Measurements from ENCODE around the gene DCANP1.
A peak's percentile ranks its signal among the peaks of the same experiment; 100 is the strongest.

DCANP1 gene

DNA sequence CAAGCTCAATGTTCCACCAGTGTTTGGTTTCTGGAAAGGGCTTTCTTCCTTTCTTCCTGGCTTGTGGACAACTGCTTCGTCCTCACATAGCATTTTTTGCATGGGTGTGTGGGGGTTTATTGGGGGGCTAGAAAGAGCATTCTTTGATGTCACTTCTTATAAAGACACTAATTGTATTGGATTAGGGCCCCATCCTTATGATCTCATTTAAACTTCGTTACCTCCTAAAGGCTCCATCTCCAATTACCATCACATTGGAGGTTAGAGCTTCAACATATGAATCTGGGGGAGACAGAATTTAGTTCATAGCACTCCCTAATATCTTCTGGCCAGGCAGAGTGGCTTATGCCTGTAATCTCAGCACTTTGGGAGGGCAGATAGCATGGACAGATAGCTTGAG is 42.1 kb downstream of the DCANP1 start:
- no peak for DNase-seq

DNA sequence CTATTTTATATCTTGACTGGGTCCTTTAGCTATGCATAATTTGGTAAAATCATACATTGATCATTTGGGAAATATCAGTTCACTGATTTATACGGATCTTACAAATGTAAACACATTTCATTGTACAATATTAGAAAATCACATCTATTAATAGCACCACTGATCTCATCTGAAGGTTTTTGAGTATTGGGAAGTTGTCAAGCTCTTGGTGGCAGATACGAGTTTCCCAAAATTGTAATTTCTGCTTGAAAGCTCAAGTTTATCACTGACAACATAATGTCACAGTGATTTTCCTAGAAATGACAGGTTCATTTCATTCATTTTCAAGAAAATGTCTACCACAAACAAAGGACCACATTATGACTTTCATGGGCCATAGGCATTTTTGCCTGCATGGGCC is 45.1 kb downstream of the DCANP1 start:
- no peak for DNase-seq

DNA sequence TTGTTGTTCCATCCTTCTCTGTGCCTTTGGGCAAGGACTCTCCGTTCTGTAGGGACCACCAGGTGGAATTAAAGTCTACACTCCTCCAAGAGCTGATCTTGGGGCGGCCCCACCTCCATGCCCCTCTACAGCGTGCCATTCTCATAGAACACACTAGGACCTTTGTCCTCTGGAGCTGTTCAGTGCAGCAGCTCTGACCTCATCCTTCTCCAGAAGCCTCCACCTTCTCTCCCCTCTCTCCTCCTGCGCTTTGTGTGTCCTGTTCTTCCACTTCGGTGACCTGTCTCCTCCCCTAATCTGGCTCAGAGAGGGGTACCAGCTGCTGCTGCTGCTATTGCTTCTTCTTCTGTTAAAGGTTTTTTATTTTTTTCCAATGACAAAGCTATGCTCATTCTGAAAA is 46.3 kb downstream of the DCANP1 start:
- no peak for DNase-seq

DNA sequence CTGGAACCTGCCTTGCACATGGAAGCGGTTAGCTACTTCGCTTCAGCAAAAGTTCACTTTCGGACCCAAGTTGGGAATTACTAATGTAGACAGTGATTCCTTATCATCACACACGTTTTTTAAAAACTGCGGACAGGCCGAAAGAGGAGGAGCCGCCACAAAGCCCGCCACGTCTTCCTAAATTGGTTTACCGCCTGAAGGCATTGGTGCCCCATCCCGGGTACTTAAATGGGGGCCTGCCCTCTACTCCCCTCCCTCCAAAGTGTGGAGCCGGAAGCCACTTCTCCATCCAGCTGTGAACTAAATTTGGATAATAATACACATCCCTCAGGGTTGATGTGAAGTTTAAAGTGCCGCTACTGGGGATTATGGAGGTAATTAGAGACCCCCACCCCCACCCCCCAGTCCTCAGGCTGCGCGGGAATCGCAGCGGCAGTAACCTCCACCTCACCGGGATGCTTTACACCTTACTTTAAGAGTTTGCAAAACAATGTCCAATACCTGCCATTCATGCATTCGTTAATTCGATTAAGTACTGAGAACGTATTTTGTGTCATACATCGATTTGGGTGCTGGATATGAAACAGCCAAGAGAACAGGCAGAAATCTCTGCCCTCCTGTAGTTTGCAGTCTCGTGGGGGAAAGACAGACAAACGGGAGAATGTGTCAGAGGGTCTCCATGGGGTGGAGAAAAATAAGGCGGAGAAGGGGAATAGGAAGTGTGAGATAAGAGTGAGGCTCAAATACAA is 47.2 kb downstream of the DCANP1 start:
- no peak for DNase-seq

DNA sequence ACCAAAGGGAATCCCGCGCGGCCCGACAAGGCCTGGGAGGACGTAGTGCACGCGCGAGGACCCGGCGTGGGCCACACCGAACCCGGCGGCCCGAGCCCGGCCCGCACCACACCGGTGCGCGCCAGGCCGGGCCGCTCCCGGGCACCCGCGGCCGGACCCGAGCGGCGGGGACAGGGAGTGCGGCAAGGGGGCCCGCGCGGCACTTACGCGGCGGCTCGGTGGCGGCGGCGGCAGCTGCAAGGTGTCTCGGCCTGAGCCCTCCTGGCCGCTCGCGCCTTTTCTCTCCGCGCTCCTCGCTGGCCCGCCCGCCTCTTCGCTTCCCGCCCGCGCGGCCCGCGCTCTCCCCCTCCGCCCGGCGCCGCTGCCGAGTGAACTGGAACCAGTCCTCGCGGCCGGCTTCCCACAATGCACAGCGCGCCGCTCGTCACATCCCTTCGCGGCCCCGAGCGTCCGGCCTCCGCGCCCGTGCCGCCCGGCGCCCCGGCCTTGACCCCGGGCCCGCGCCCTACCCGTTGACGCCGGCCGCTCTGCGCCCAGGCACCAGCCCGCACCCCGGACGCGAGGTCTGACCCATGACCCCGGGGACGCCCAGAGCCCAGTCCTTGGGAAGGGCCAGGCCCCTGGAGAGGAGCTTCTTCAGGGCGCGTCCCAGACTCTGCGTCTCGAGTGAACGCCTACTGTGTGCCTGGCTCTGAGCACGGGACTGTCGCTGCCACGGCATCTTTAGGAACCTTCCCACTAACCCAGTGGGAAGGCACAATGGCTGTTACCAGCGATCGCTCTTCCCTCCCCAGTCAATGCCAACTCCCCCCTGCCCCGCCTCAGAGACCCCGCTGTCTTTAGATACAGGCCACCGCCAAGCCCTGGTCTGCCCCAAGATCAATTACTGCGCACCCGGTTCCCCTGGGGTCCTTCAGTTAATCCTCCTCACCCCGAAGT is 48.0 kb downstream of the DCANP1 start, which contains the start of gene MACROH2A1:
MACROH2A1 (minus strand) TSS at position 377 of the 939 bp plus-strand sequence. CDS start 10,138 bp downstream, outside the sequence.
- DNase-seq: peak; percentile 82

DNA sequence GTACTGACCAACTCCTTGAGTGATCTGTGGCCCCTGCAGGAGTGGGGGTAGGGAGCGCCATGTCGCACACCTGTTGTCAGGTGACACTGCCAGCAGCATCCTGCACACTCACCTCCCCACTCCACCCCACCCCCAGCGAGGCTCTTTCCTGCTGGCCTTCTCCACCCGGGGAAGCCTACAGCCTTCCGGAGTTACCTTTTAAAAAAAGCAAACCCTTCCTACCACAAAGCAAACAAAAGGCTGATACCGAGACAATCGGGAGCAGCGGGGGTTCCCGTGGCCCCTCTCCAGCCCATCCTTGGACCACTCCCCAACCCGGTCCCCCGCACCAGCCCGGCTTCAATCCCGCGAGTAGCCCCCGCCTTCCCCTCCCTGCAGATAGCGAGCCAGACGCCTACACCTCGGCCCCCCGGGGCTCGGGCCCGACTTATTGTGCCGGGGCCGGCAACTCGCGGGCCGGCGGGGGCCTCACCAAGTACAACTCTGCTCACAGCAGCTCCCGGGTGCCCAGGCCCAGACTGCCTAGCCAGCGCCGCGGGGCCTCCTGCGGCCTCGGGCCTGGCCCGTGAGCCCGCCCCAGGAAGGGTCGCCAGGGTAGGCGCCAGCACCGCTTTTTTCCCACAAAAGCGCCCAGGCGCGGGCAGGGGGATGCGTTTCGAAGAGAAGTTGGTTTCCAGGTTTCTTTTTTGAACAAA is 48.8 kb downstream of the DCANP1 start:
- DNase-seq: no peak

DNA sequence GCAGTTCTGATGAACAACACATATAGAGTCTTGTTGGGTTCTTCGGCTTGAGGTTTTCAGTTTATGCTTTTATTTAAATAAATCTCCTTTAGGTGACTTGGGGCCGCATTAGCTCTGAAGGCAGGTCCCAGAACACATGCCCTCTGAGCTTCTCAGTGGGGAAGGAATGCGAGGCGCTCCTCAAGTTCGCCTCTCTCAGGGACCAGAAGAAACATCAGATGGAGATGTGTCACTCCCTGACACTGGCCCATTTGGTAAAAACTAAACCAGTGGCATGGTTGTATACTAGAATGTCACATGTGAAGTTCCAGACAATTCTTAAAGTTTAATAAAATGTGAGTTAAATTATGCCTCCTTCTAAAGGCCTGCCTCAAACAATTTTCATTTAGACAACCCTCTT is 50.1 kb downstream of the DCANP1 start:
- DNase-seq: no peak

DNA sequence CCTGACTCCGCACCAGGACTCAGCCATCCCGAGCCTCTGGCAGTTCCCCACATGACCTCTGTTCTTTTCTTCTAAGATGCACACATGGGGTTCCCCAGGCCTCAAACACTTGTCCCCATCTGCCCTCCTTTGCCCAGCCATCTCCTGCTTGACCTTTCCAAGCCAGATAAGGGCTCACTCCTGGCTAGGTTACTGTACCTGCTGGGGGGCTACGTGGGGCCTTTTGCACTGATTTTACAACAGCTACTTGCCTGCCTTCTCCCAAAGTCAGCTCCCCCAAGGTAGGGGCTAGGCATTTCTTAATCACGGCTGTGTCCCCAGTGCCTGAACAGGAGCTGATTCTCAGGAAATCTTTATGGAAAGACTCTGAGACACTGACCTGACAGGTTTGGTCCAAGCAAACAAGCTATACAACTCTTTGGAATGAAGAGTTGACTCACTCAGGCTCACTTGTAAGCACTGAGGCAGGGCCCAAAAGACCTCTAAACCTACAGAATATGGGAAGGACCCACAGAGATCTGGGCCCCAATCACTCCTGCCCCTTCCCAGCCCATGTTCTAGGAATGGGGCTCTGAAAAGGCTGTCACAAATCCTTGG is 50.6 kb downstream of the DCANP1 start:
- DNase-seq: no peak

DNA sequence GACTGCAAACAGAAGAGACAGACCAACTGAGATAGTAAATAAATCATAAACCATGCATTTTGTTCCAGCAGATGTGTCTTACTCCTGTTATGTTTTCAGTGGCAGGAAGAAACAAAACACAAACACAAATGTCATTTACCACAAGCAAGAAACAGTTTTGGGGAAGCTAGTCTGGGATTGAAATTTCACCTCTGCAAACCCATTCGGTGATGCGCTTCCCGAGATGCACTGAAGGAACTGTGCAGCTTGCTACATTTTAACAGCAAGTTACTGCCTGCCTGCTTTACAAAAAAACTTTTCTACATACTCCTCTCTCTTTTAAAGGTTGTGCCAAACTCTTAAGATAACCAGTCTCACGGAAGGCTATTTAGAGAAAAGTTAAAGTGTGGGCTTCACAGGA is 51.3 kb downstream of the DCANP1 start:
- no peak for DNase-seq

DNA sequence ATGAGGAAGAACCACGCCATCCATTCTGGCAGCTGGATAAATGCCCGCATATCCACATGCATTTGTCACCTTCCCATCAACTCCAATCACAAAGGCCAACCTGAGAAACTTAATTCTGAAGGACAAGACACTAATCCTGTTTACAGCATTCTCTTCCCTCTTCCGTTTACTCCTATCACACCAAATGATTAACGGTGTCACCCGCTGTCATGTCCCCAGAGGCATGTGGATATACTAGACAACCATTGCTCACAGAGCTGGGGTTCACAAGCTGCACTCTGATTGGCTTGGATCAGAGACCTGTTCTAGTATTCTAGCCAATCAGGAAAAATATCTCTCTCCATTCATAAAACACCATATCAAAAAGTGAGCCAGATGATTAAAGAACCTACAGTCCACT is 51.7 kb downstream of the DCANP1 start:
- DNase-seq: no peak
